GM21526 (cell line): ENCODE results near the gene PTPRN2.

Experiments
- ATAC-seq: cut with Tn5 transposase; IDR thresholded peaks from one replicate; pipeline ENCODE4 v1.9.1; 2021; ENCODE audit warnings: moderate library complexity; ENCODE audit not compliant: unreplicated experiment, low FRiP score

PTPRN2 gene

DNA sequence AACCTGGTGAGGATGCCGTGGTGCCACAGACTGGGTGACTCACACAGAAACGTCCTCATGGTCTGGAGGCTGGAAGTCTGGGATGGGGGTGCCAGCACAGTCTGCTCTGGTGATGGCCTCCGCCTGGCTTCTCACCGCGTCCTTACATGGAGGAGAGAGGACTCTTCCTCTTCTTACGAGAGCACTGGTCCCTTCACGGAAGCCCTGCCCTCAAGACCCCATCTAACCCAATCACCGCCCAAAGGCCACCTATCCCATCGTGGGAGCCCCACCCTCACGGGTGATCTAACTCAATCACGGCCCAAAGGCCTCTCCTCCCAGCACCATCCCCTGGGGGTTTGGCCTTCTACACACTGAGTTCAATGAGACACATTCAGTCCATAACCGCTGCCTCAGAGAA is 137.7 kb downstream of the PTPRN2 start:
- no peak for ATAC-seq

- no peak for ATAC-seq
These were observed 138.4 kb downstream of the PTPRN2 start for GRCh38 chr7:158449266-158449665.

- ATAC-seq: no peak
These were observed 139.1 kb downstream of the PTPRN2 start for GRCh38 chr7:158448430-158449100.

DNA sequence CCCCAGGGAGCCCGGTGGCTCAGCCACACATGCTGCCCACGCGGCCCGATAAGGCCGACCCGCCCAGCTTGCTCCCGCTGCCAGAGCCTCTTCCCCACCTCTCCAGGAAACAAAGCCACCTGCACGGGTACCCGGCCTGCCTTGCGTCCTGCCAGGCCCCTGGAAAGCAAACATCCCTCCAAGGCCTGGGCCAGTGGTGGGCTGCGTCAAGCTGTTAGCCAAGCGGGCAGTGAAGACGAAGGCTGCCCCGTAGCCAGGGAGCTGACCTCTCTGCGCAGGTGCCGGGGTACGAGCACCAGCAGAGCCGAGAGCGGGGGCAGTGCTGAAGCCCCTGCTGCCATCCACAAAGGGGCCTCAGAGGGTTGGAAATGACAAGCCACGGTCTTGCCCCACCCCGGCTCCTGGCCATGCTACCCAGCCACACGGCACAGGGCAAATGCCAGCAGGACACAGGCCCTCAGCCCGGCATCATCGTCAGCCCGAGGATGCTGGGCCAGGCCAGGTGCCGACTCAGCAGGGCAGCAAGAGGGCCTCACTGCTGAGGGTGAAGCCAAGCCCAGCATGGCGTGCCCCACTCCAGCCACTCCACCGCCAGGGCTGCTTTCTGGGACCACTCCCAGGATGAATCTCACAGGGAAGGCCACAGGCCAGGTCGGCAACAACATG is 140.0 kb downstream of the PTPRN2 start:
- ATAC-seq: no peak

- ATAC-seq: no peak
These were observed 140.5 kb downstream of the PTPRN2 start for GRCh38 chr7:158447151-158447505.

- no peak for ATAC-seq
These were observed 140.9 kb downstream of the PTPRN2 start for GRCh38 chr7:158446706-158447105.

DNA sequence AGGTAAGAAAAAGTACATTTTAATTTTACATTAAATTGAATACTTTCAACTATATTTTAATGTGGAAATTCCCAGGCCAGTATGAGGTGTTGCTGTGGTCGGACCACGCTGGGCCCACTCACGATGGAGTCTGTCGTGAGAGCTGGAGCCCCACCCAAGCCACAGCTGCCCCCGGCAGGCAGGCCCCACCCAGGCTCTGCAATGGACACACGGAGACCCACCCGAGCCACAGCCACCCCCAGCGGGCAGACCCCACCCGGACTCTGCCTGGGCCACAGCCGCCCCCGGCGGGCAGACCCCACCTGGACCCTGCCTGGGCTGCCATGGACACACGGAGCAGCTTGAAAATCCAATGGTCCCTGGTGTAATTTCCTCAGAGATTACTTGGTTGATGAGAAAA is 141.3 kb downstream of the PTPRN2 start:
- no peak for ATAC-seq

- ATAC-seq: no peak
These were observed 142.0 kb downstream of the PTPRN2 start for GRCh38 chr7:158445421-158446175.

DNA sequence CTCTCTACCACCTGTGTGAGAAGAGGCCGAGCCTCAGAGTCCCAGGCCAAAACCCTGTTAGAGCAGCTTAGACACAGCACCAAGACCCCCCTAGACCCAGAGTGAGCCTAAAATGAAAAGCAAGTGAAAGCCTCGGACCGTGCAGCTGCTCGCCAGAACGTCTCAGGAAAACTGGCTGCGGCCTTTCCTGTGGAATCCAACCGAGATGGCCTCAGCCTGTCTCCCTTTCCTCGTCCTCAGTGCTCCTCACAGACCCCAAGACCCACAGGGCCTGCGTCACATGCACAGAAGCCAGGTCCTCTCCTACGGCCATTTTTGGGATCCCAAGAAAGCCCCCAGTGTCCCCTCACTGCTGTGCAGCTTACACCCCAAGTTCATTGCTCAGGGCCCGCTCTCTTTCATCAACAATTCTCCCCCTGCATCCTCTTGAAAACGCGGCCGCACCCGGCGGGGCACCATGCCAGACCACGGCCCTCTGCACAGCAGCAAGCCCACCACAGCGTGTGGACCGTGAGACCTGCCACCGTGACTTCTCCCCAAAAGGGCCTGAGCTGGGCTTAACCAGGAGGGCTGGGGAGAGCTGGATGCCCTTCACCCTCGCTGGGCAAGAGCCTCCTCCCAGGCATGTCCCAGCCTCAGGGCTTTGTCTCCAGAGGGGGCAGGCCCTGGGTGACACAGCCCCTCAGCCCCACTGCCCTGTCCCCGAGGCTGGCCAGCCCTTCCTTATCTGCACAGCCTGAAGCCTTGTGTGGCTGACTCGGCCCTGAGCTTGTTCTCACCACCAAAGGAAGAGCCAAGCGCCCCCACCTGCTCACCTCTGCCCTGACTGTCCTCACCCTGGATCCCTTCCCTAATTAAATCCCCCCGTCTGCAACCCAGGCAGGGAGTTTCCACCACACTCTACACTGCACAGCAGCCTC is 142.9 kb downstream of the PTPRN2 start:
- no peak for ATAC-seq

GRCh38 chr7:158443688-158444483 is 143.7 kb downstream of the PTPRN2 start:
- no peak for ATAC-seq

GRCh38 chr7:158443014-158443687 is 144.5 kb downstream of the PTPRN2 start:
- ATAC-seq: no peak

GRCh38 chr7:158442260-158442659 is 145.4 kb downstream of the PTPRN2 start:
- no peak for ATAC-seq

DNA sequence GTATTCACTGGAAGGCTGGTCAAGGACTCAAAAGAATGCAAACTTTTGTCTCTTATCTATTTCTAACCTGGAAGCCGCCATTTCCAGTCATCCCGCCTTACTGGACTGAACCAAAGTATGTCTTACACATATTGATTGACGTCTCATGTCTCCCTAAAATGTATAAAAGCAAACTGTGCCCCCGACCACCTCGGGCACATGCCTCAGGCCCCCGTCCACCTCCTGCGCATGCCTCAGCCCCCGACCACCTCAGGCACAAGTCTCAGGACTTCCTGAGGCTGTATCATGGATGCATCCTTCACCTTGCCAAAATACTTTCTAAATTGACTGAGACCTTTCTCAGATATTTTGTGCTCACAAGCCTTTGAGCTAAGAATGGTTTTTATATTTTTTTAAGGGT is 148.6 kb downstream of the PTPRN2 start:
- ATAC-seq: no peak

DNA sequence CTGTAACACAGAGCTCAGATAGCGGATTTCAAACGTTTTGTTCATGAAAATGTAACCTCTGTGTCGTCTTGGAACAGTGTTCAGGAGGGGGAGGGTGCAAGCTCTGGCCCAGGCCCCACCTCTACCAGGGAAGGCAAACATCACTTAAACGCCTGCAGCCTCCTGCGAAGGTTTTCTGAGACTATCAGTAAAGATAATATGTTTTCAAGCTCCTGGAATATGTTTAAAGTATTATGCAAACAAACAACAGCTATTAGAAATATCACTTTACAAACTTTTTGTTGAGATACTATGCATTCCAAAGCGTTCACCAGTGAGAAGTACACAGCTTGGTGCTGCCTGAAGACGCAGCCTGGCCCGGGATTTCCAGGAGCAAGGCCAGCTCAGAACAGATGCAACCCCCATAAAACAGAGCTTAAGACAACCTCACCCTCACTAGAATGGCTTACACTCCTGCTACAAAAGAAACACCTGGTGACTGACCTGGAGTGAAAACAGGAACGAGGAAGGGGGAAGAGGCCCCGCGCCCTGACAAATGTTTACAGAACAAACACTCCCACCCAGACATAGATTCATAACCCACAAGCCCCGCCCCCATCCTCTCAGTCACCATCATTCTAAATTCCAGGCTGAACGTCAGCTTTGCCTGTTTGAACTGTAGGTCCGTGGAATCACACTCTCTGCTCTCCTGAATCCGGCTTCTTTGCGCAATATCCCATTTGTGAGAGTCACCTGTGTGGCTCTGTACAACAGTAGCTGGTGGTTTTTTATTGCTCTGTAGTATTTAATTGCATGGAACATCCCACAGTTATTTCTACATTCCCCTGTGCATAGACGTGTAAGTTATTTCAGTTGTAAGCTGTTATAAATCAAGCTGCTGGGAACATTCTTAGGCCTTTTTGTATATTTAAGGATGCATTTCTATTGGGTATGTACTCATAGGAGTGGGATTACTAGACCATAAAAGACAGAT is 155.0 kb downstream of the PTPRN2 start:
- no peak for ATAC-seq

- no peak for ATAC-seq
These were observed 155.7 kb downstream of the PTPRN2 start for GRCh38 chr7:158431941-158432347.

DNA sequence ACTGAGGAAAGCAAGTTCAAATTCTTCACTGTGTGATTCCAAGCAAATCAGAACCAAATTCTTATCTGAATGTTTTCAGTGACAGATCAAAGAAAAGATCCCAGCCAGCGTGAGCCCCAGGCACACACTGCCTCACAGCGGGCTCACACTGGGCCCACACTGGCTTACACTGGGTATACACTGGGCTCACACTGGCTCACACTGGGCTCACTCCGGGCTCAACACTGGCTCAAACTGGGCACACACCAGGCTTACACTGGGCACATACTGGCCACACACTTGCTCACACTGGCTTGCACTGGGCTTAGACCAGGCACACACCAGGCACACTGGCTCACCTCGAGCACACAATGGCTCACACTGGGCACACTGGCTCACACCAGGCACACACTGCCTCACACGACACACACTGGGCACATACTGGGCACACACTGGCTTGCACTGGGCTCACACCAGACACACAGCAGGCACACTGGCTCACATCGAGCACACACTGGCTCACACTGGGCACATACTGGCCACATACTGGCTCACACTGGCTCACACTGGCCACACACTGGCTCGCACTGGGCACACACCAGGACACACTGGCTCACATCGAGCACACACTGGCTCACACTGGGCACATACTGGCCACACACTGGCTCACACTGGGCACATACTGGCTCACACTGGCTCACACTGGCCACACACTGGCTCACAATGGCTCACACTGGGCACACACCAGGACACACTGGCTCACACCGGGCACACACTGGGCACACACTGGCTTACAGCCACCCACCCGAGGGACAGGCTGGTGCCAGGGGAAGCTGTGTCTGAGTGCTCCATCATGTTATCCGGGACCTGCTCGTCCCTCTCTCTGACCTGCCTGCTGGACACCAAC is 156.3 kb downstream of the PTPRN2 start:
- ATAC-seq: no peak

DNA sequence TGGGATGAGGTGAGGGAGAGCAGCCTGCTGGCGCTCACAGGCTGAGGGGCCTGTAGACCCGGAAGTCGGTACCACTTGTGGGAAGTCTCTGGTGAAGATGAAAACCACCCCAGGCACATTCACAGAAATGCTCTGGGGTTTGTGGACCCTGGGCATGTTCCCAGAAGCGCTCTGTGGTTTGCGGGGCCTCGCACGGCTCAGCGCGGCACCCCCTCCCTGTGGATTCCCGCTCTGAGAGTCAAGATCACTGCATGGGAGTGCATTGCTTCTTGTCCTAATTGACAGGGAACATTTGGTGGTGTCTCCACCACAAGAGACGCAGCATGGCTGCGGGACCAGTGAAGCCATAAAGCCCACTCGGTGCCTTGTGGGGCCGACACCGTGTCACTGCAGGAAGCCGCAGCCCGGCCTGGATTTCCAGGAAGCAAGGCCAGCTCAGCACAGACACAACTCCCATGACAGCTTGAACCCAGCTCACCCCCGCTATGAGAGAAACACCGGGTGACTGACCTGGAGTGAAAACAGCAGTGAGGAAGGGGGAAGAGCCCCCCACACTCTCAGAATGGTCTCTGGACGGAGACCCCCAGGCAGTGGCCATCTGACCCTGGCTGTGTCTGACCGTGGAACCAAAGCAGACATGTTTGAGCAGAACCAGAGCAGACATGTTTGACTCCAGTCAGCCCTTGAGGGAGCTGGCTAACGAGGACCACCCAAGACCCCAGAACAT is 157.2 kb downstream of the PTPRN2 start:
- no peak for ATAC-seq
